PC-9 (cell line): Measurements from ENCODE around the gene BRWD1. TPM values are rescaled to one million over a fixed set of nuclear protein-coding genes. Genes with fewer than 3 reads are reported as not detected.

Experiments used
- BruUV-seq: library from RNA; stranded (reverse); fragments of 400-500 nt; replicated peaks from 2 replicates; lab custom pipeline; 2021; lab: Mats Ljungman, UMichigan
- CTCF ChIA-PET: fragments of 300-600 bp; sonication (Branson Sonifier 250); formaldehyde crosslinking; loops from one replicate; lab custom pipeline; 2022; ENCODE audit warnings: antibody characterized with exemption; lab: Charles Lee
- POLR2A ChIA-PET: fragments of 300-600 bp; sonication (Branson Sonifier 250); formaldehyde crosslinking; loops from one replicate; lab custom pipeline; 2022; ENCODE audit warnings: antibody characterized with exemption; ENCODE audit not compliant: unreplicated experiment; lab: Charles Lee
- DNase-seq, 2 experiments: peaks; one replicate each; pipeline versions ENCODE4 v3.0.0 to v3.0.0-alpha.2; 2015 to 2022; ENCODE audit warnings: mixed read lengths in 1 of 2
- H2AFZ ChIP-seq: fragments of 200-600 bp; sonication (generic); 2 replicates; pipeline ENCODE4 v1.8.1; 2017; ENCODE audit warnings: antibody characterized with exemption
- H3F3A ChIP-seq: fragments of 200-600 bp; sonication (generic); 2 replicates; pipeline ENCODE4 v1.8.1; 2017; ENCODE audit warnings: antibody characterized with exemption, mild to moderate bottlenecking, low read depth; ENCODE audit not compliant: insufficient read depth
- H3K27ac ChIP-seq: fragments of 200-600 bp; sonication (generic); 2 replicates; pipeline ENCODE4 v1.6.1; 2016; ENCODE audit warnings: mixed run types
- H3K27me3 ChIP-seq: fragments of 200-600 bp; sonication (generic); 2 replicates; pipeline ENCODE4 v1.6.1; 2016; ENCODE audit warnings: low read depth, mixed run types; ENCODE audit not compliant: insufficient read depth
- H3K36me3 ChIP-seq: fragments of 200-600 bp; sonication (generic); 2 replicates; pipeline ENCODE4 v1.6.1; 2016; ENCODE audit warnings: low read depth, mixed run types
- H3K4me1 ChIP-seq: fragments of 200-600 bp; sonication (generic); replicated peaks from 2 replicates; pipeline ENCODE4 v1.6.1; 2016; ENCODE audit warnings: mixed run types; ENCODE audit not compliant: insufficient read depth
- H3K4me2 ChIP-seq: fragments of 200-600 bp; sonication (generic); 2 replicates; pipeline ENCODE4 v1.6.1; 2017; ENCODE audit warnings: mixed run types
- H3K4me3 ChIP-seq: fragments of 200-600 bp; sonication (generic); 2 replicates; pipeline ENCODE4 v1.6.1; 2016; ENCODE audit warnings: mixed run types
- H3K79me2 ChIP-seq: fragments of 200-600 bp; sonication (generic); 2 replicates; pipeline ENCODE4 v1.6.1; 2017; ENCODE audit warnings: low read depth, mixed run types
- H3K9me2 ChIP-seq: fragments of 200-600 bp; sonication (generic); 2 replicates; pipeline ENCODE4 v1.8.1; 2017; ENCODE audit warnings: mild to moderate bottlenecking; ENCODE audit not compliant: insufficient read depth
- H3K9me3 ChIP-seq: fragments of 200-600 bp; sonication (generic); 2 replicates; pipeline ENCODE4 v1.8.1; 2016; ENCODE audit warnings: low read depth; ENCODE audit not compliant: insufficient read depth
- H4K20me1 ChIP-seq: fragments of 200-600 bp; sonication (generic); 2 replicates; pipeline ENCODE4 v1.8.1; 2017; ENCODE audit not compliant: insufficient read depth
- EZH2 ChIP-seq: fragments of 200-600 bp; sonication (generic); IDR thresholded peaks from 2 replicates; pipeline ENCODE4 v1.8.0; 2017; ENCODE audit warnings: antibody characterized with exemption, low read depth
- intact Hi-C: fragments of 100-400 bp; cut with micrococcal nuclease; formaldehyde crosslinking; loops from one replicate; pipeline ENCODE4 v1.10.0; 2022; ENCODE audit not compliant: unreplicated experiment
- total RNA-seq: library from RNA; stranded (reverse); gene quantifications from 2 replicates; pipeline ENCODE4 v1.2.3, GENCODE V29; 2021
- TF ChIP-seq, protein P1 (sequence below): fragments of 200-600 bp; sonication (generic); conservative IDR thresholded peaks from 2 replicates; pipeline ENCODE4 v1.6.1; 2017; ENCODE audit warnings: mixed run types, antibody characterized with exemption, mild to moderate bottlenecking, moderate library complexity

BRWD1 gene
- total RNA-seq, 1 experiment from 2014 or later: 42.9 TPM

GRCh38 chr21:39269620-39270019 lies 43.8 kb downstream of the BRWD1 start:
- no peaks in the 10 kb centered on the region for H3K27me3 ChIP-seq
- no peak for TF ChIP-seq EZH2
- TF ChIP-seq, protein P1, sequence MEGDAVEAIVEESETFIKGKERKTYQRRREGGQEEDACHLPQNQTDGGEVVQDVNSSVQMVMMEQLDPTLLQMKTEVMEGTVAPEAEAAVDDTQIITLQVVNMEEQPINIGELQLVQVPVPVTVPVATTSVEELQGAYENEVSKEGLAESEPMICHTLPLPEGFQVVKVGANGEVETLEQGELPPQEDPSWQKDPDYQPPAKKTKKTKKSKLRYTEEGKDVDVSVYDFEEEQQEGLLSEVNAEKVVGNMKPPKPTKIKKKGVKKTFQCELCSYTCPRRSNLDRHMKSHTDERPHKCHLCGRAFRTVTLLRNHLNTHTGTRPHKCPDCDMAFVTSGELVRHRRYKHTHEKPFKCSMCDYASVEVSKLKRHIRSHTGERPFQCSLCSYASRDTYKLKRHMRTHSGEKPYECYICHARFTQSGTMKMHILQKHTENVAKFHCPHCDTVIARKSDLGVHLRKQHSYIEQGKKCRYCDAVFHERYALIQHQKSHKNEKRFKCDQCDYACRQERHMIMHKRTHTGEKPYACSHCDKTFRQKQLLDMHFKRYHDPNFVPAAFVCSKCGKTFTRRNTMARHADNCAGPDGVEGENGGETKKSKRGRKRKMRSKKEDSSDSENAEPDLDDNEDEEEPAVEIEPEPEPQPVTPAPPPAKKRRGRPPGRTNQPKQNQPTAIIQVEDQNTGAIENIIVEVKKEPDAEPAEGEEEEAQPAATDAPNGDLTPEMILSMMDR: no peak
- H3K36me3 ChIP-seq: peaks cover 9% of the 10 kb centered on the region; the same call in 1 of the 2 replicates
- POLR2A ChIA-PET: no interaction called here
- no peaks in the 10 kb centered on the region for H3K9me2 ChIP-seq
- intact Hi-C loops: no loop called here
- H4K20me1 ChIP-seq: no peaks in the 10 kb centered on the region
- BruUV-seq: no TSS peak
- CTCF ChIA-PET: no interaction called here
- no peaks in the 10 kb centered on the region; the same call in 1 of the 2 replicates for H3F3A ChIP-seq
- H3K4me1 ChIP-seq: no peaks in the 10 kb centered on the region
- H3K4me3 ChIP-seq: no peak overlapping the region
- no peak for DNase-seq
- no peak overlapping the region for H2AFZ ChIP-seq
- no peak overlapping the region for H3K27ac ChIP-seq
- no peak overlapping the region for H3K4me2 ChIP-seq
- no peaks in the 10 kb centered on the region for H3K9me3 ChIP-seq
- H3K79me2 ChIP-seq: no peaks in the 10 kb centered on the region

DNA sequence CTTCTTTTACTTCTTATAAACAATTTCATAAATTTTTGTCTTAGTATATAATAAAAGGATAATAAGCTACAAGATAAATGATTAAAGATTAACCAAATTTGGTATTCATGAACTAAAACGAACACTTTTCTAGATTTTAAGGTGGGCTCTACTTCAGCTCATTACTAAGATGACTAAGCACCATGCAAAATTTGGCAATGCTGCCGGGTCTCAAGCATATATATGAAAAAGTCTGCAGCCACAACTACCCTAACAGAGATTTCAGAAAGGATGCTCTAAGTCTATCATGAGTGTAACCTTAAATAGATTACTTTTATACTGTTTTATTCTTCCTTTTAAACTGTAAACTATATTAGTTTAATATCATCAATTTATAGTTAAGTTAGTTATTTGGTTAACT lies 47.8 kb downstream of the BRWD1 start:
- no peaks in the 10 kb centered on the region for H3K27me3 ChIP-seq
- CTCF ChIA-PET: no interaction called here
- no peaks in the 10 kb centered on the region for H4K20me1 ChIP-seq
- H3K9me2 ChIP-seq: no peaks in the 10 kb centered on the region
- no peak for TF ChIP-seq EZH2
- TF ChIP-seq, protein P1: no peak
- no peak overlapping the region for H3K4me2 ChIP-seq
- intact Hi-C loops: no loop called here
- no peak overlapping the region for H3K4me3 ChIP-seq
- POLR2A ChIA-PET: no interaction called here
- no peaks in the 10 kb centered on the region for H3K9me3 ChIP-seq
- DNase-seq: no peak
- peaks cover 20% of the 10 kb centered on the region for H3K36me3 ChIP-seq
- H3F3A ChIP-seq: no peaks in the 10 kb centered on the region
- no TSS peak for BruUV-seq
- no peaks in the 10 kb centered on the region for H3K4me1 ChIP-seq
- no peak overlapping the region for H3K27ac ChIP-seq
- H3K79me2 ChIP-seq: no peaks in the 10 kb centered on the region
- H2AFZ ChIP-seq: no peak overlapping the region

DNA sequence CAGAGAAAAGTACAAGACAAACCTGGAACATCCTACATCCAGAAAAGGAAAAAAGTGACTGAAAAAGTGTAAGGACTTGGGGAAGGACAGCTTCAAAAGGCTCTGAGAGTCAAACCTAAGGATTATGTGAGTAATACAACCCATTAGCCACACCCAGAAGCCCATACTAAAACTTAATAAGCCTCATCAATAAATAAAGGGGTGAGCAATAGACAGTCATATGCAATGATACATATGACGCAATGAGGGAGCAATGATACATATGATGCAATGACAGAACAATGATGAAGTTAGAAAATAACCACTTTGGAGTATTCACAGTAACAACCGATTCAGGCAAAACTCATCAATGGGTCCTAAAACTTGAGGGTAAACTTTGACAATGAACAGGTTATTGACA lies 50.1 kb downstream of the BRWD1 start:
- Histone ChIP-seq H3K9me2 (no peaks in the 10 kb centered on the region), H3K9me3 (no peaks in the 10 kb centered on the region), H3K4me3 (no peak overlapping the region), H3K27ac (peak overlapping the region; percentile 34; the same call in 1 of the 2 replicates), H3K4me2 (no peak overlapping the region), H3K36me3 (peaks cover 26% of the 10 kb centered on the region), H2AFZ (no peak overlapping the region), H4K20me1 (no peaks in the 10 kb centered on the region), H3K27me3 (no peaks in the 10 kb centered on the region), H3K79me2 (no peaks in the 10 kb centered on the region), H3F3A (no peaks in the 10 kb centered on the region), H3K4me1 (no peaks in the 10 kb centered on the region)
- no peak for TF ChIP-seq EZH2
- TF ChIP-seq, protein P1: no peak
- no TSS peak for BruUV-seq
- DNase-seq: no peak
- POLR2A ChIA-PET: no interaction called here
- CTCF ChIA-PET: no interaction called here
- intact Hi-C loops: loop anchor here (5.0 kb wide), 1 partner anchor 34 kb away; no protein-coding TSS in a partner anchor
